AG04449 (cell line): ENCODE measurements around the gene PSAPL1.

Experiments
- CTCF ChIA-PET: fragments of 350-600 bp; formaldehyde crosslinking; extraction: SDS; loops from one replicate; lab custom pipeline; 2021; ENCODE audit warnings: antibody characterized with exemption; lab: Yijun Ruan, JAX
- POLR2A ChIA-PET: fragments of 400-600, 350-600 bp; formaldehyde crosslinking; extraction: SDS; loops from one replicate; lab custom pipeline; 2020; ENCODE audit warnings: antibody characterized with exemption, inconsistent platforms; lab: Yijun Ruan, JAX
- DNase-seq: peaks from one replicate; pipeline ENCODE4 v3.0.0-alpha.2; 2010; ENCODE audit warnings: low read depth, low spot score
- H3K4me3 ChIP-seq: 2 replicates; pipeline ENCODE4 v1.5.1; 2011; ENCODE audit warnings: low read depth, mild to moderate bottlenecking, control low read depth, low read length
- CTCF ChIP-seq: IDR thresholded peaks from one replicate; pipeline ENCODE4 v1.5.1; 2011; ENCODE audit warnings: mild to moderate bottlenecking, moderate library complexity, low read length, control low read depth, inconsistent platforms; ENCODE audit not compliant: insufficient read depth; ENCODE audit errors: missing control alignments

The PSAPL1 gene

GRCh38 chr4:7418131-7418943 lies 16.4 kb downstream of the PSAPL1 start:
- DNase-seq: no peak
- ChIA-PET POLR2A (no interaction called here), CTCF (no interaction called here)
- no peak overlapping the region for H3K4me3 ChIP-seq
- TF ChIP-seq CTCF: no peak

GRCh38 chr4:7417639-7418038 lies 17.1 kb downstream of the PSAPL1 start:
- no peak overlapping the region for H3K4me3 ChIP-seq
- no peak for DNase-seq
- no peak for TF ChIP-seq CTCF
- POLR2A ChIA-PET: no interaction called here
- CTCF ChIA-PET: no interaction called here

GRCh38 chr4:7416745-7417432 lies 17.8 kb downstream of the PSAPL1 start:
- ChIA-PET POLR2A (no interaction called here), CTCF (no interaction called here)
- no peak overlapping the region for H3K4me3 ChIP-seq
- no peak for TF ChIP-seq CTCF
- DNase-seq: no peak

- DNase-seq: no peak
- no peak overlapping the region for H3K4me3 ChIP-seq
- POLR2A ChIA-PET: no interaction called here
- no peak for TF ChIP-seq CTCF
- CTCF ChIA-PET: no interaction called here
Measured at GRCh38 chr4:7415927-7416686, 18.6 kb downstream of the PSAPL1 start.

GRCh38 chr4:7414736-7415510 lies 19.8 kb downstream of the PSAPL1 start:
- TF ChIP-seq CTCF: no peak
- POLR2A ChIA-PET: no interaction called here
- no peak overlapping the region for H3K4me3 ChIP-seq
- no peak for DNase-seq
- CTCF ChIA-PET: no interaction called here
